K562 (cell line): Measurements from ENCODE around the gene CPSF4. TPM values are rescaled to one million over a fixed set of nuclear protein-coding genes. Genes with fewer than 3 reads are reported as not detected.

ENCODE experiments used
- BRD4 ChIP-seq: fragments of 200-600 bp; sonication (generic); IDR thresholded peaks from 2 replicates; pipeline ENCODE4 v1.6.1; 2017; ENCODE audit warnings: inconsistent platforms
- FOXA1 ChIP-seq: fragments of 450-650 bp; IDR thresholded peaks from 2 replicates; pipeline ENCODE4 v1.6.1; 2016; ENCODE audit warnings: mild to moderate bottlenecking, borderline replicate concordance
- HMGN3 ChIP-seq: IDR thresholded peaks from 2 replicates; pipeline ENCODE4 v1.6.1; 2011; ENCODE audit warnings: borderline replicate concordance, low read depth, mild to moderate bottlenecking, mixed read lengths, low read length; ENCODE audit not compliant: insufficient read length; ENCODE audit errors: extremely low read depth
- LARP7 ChIP-seq: fragments of 450-650 bp; IDR thresholded peaks from 2 replicates; pipeline ENCODE4 v1.6.1; 2016
- NR2C1 ChIP-seq, 2 experiments: fragments of 450-650 bp; IDR thresholded peaks; 2 replicates each; pipeline ENCODE4 v1.6.1; 2017; ENCODE audit warnings: mild to moderate bottlenecking in 2 of 2, antibody characterized with exemption in 1 of 2, inconsistent platforms in 1 of 2, missing compliant biosample characterization in 1 of 2, missing genetic modification characterization in 1 of 2
- NUFIP1 ChIP-seq: fragments of 450-650 bp; IDR thresholded peaks from 2 replicates; pipeline ENCODE4 v1.6.1; 2018; ENCODE audit not compliant: partially characterized antibody
- POLR2A ChIP-seq: fragments of 450-650 bp; conservative IDR thresholded peaks from 2 replicates; pipeline ENCODE4 v1.6.1; 2016
- POLR2G ChIP-seq: fragments of 200-400 bp; formaldehyde crosslinking; IDR thresholded peaks from 2 replicates; pipeline ENCODE4 v1.6.1; 2017; ENCODE audit warnings: low read depth, mild to moderate bottlenecking, antibody characterized with exemption, low read length, moderate library complexity
- TAF1 ChIP-seq: IDR thresholded peaks from 2 replicates; pipeline ENCODE4 v1.6.1; 2011; ENCODE audit warnings: mild to moderate bottlenecking, low read length, moderate library complexity; ENCODE audit not compliant: insufficient read depth, control insufficient read depth, severe bottlenecking; ENCODE audit errors: extremely low read depth
- TAF7 ChIP-seq: fragments of 450-650 bp; IDR thresholded peaks from 2 replicates; pipeline ENCODE4 v1.6.1; 2016; ENCODE audit warnings: missing genetic modification characterization, missing compliant biosample characterization
- TAF9B ChIP-seq: fragments of 450-650 bp; IDR thresholded peaks from 2 replicates; pipeline ENCODE4 v1.6.1; 2018; ENCODE audit warnings: mild to moderate bottlenecking; ENCODE audit not compliant: partially characterized antibody
- TRIM24 ChIP-seq, 2 experiments: fragments of 450-650 bp; IDR thresholded peaks; 2 replicates each; pipeline ENCODE4 v1.6.1; 2016
- ZNF668 ChIP-seq: fragments of 250-450 bp; sonication (Bioruptor Pico); IDR thresholded peaks from 2 replicates; pipeline ENCODE4 v1.8.0; 2022; ENCODE audit warnings: mild to moderate bottlenecking, inconsistent platforms
- polyA plus RNA-seq, 8 experiments: library from polyadenylated mRNA; depleted of rRNA in 4 of 8; stranded (reverse) in 5 of 8; unstranded in 3 of 8; fragments of >200 nt; fragmentation: Nextera tagmentation in 2 of 8; fragmentation: Illumina TruSeq in 1 of 8; extraction: Ambion mirVana in 2 of 8; extraction: Trizol in 1 of 8; gene quantifications; 2 replicates each; pipeline versions ENCODE4 v1.2.1 to v1.2.3, GENCODE V29; 2011 to 2014; ENCODE audit warnings: inconsistent platforms in 1 of 8, missing spikeins in 1 of 8
- total RNA-seq, 7 experiments: library from RNA; depleted of rRNA in 6 of 7; stranded (reverse); fragments of >200 nt in 6 of 7; fragmentation: Illumina TruSeq in 2 of 7; extraction: Trizol in 2 of 7; gene quantifications; 2 replicates each; pipeline versions ENCODE4 v1.2.1 to v1.2.3, GENCODE V29; 2011 to 2021; ENCODE audit warnings: low replicate concordance in 1 of 7
- TF ChIP-seq, protein P1 (sequence below): fragments of 200-800 bp; sonication (Bioruptor generic); IDR thresholded peaks from 2 replicates; pipeline ENCODE4 v1.6.1; 2016; ENCODE audit warnings: missing genetic modification characterization, missing compliant biosample characterization
- TF ChIP-seq, protein P2 (sequence below): sonication (generic); formaldehyde crosslinking; IDR thresholded peaks from 2 replicates; pipeline ENCODE4 v1.8.0; 2022; ENCODE audit warnings: mild to moderate bottlenecking, missing genetic modification reagents
- TF ChIP-seq, protein P3 (sequence below): fragments of 250-450 bp; sonication (Bioruptor Pico); IDR thresholded peaks from 2 replicates; pipeline ENCODE4 v1.6.1; 2021; ENCODE audit warnings: mild to moderate bottlenecking
- TF ChIP-seq, protein P4 (sequence below): fragments of 250-450 bp; sonication (Bioruptor Pico); IDR thresholded peaks from 2 replicates; pipeline ENCODE4 v1.9.0; 2021; ENCODE audit warnings: mild to moderate bottlenecking

The CPSF4 gene
- total and polyA plus RNA-seq, 9 of the 15 experiments (the other 6 are each of a cell fraction or from before 2014, with no cell fraction given), result 16.9 to 118 (median 71.7) TPM

DNA sequence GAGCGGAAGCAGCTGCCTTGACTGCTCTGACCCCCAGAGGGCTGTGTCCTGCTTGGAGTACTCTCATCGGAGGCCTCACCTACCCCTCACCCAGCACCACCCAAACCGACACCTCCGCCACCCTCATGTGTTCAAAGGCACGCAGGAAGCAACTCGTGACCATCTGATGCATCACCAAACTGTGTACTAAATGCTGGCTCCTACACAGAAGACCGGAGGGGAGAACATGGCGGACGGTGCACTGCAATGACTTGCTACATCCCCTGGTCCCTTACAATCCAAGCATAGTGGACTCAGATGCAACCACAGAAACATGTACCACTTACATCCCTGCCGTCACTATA, 33.8 kb upstream of the CPSF4 start (continued):
- TF ChIP-seq, protein P1, sequence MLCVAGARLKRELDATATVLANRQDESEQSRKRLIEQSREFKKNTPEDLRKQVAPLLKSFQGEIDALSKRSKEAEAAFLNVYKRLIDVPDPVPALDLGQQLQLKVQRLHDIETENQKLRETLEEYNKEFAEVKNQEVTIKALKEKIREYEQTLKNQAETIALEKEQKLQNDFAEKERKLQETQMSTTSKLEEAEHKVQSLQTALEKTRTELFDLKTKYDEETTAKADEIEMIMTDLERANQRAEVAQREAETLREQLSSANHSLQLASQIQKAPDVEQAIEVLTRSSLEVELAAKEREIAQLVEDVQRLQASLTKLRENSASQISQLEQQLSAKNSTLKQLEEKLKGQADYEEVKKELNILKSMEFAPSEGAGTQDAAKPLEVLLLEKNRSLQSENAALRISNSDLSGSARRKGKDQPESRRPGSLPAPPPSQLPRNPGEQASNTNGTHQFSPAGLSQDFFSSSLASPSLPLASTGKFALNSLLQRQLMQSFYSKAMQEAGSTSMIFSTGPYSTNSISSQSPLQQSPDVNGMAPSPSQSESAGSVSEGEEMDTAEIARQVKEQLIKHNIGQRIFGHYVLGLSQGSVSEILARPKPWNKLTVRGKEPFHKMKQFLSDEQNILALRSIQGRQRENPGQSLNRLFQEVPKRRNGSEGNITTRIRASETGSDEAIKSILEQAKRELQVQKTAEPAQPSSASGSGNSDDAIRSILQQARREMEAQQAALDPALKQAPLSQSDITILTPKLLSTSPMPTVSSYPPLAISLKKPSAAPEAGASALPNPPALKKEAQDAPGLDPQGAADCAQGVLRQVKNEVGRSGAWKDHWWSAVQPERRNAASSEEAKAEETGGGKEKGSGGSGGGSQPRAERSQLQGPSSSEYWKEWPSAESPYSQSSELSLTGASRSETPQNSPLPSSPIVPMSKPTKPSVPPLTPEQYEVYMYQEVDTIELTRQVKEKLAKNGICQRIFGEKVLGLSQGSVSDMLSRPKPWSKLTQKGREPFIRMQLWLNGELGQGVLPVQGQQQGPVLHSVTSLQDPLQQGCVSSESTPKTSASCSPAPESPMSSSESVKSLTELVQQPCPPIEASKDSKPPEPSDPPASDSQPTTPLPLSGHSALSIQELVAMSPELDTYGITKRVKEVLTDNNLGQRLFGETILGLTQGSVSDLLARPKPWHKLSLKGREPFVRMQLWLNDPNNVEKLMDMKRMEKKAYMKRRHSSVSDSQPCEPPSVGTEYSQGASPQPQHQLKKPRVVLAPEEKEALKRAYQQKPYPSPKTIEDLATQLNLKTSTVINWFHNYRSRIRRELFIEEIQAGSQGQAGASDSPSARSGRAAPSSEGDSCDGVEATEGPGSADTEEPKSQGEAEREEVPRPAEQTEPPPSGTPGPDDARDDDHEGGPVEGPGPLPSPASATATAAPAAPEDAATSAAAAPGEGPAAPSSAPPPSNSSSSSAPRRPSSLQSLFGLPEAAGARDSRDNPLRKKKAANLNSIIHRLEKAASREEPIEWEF (CRISPR knock-in tag), result no peak
- TF ChIP-seq HMGN3 (no peak), TAF9B (no peak), ZNF668 (CRISPR knock-in tag) (no peak), NR2C1 (IDR thresholded peaks at IDR 0.05) (no peak), NR2C1 (tag; IDR thresholded peaks at IDR 0.05) (no peak), BRD4 (no peak), NUFIP1 (no peak), POLR2G (peak; percentile 1; the same call in 1 of the 2 replicates), POLR2A (0 out of 2 replicates have a peak, but pooled peaks have one; percentile 23), TAF1 (no peak), FOXA1 (no peak), LARP7 (no peak), TAF7 (no peak), TRIM24 (IDR thresholded peaks at IDR 0.05) (no peak)
- TF ChIP-seq, protein P2, sequence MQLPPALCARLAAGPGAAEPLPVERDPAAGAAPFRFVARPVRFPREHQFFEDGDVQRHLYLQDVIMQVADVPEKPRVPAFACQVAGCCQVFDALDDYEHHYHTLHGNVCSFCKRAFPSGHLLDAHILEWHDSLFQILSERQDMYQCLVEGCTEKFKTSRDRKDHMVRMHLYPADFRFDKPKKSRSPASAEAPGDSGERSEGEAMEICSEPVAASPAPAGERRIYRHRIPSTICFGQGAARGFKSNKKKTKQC (CRISPR knock-in tag), result no peak
- TF ChIP-seq, protein P3, sequence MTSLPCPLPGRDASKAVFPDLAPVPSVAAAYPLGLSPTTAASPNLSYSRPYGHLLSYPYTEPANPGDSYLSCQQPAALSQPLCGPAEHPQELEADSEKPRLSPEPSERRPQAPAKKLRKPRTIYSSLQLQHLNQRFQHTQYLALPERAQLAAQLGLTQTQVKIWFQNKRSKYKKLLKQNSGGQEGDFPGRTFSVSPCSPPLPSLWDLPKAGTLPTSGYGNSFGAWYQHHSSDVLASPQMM (CRISPR knock-in tag), result no peak
- TF ChIP-seq, protein P4, sequence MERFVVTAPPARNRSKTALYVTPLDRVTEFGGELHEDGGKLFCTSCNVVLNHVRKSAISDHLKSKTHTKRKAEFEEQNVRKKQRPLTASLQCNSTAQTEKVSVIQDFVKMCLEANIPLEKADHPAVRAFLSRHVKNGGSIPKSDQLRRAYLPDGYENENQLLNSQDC (CRISPR knock-in tag), result no peak
